ENCODE results near the gene GOLGA5.
A peak's percentile ranks its signal among the peaks of the same experiment; 100 is the strongest.
"Not testable (repeated sequence)": the region's sequence is repeated elsewhere in the genome, so short reads cannot be mapped to it uniquely, and the experiment has no call there.

GOLGA5 gene

GRCh38 chr14:92780444-92781232 lies 13.5 kb upstream of the GOLGA5 start:
- DNase-seq = no peak

- no peak for DNase-seq
These were observed 12.8 kb upstream of the GOLGA5 start for GRCh38 chr14:92781350-92781749.

GRCh38 chr14:92783813-92784431 lies 10.2 kb upstream of the GOLGA5 start:
- DNase-seq = peak; percentile 63

- DNase-seq = no peak
These were observed 8.3 kb upstream of the GOLGA5 start for GRCh38 chr14:92785667-92786426.

GRCh38 chr14:92786427-92786756 lies 7.7 kb upstream of the GOLGA5 start:
- no peak for DNase-seq

GRCh38 chr14:92787554-92787953 lies 6.6 kb upstream of the GOLGA5 start:
- no peak for DNase-seq

GRCh38 chr14:92789457-92790089 lies 4.5 kb upstream of the GOLGA5 start:
- DNase-seq = no peak

- DNase-seq = no peak
These were observed 1.2 kb upstream of the GOLGA5 start for GRCh38 chr14:92792885-92793284.

- no peak for DNase-seq
These were observed 439 bp downstream of the GOLGA5 start for GRCh38 chr14:92794547-92794941.

- no peak for DNase-seq
These were observed 856 bp downstream of the GOLGA5 start for GRCh38 chr14:92794961-92795360.

- no peak for DNase-seq
These were observed 4.0 kb downstream of the GOLGA5 start for GRCh38 chr14:92797935-92798653.

GRCh38 chr14:92798811-92799210 lies 4.7 kb downstream of the GOLGA5 start:
- no peak for DNase-seq

- no peak for DNase-seq
These were observed 5.9 kb downstream of the GOLGA5 start for GRCh38 chr14:92800012-92800411.

- no peak for DNase-seq
These were observed 6.4 kb downstream of the GOLGA5 start for GRCh38 chr14:92800525-92800924.

GRCh38 chr14:92801917-92802316 lies 7.8 kb downstream of the GOLGA5 start:
- DNase-seq = no peak

- no peak for DNase-seq
These were observed 8.6 kb downstream of the GOLGA5 start for GRCh38 chr14:92802678-92803077.

GRCh38 chr14:92813201-92813600 lies 19.1 kb downstream of the GOLGA5 start:
- DNase-seq = no peak

- no peak for DNase-seq
These were observed 25.0 kb downstream of the GOLGA5 start for GRCh38 chr14:92819011-92819597.

GRCh38 chr14:92819680-92820535 lies 25.8 kb downstream of the GOLGA5 start:
- not testable (repeated sequence) for DNase-seq

- not testable (repeated sequence) for DNase-seq
These were observed 26.4 kb downstream of the GOLGA5 start for GRCh38 chr14:92820536-92820840.

GRCh38 chr14:92830902-92831301 lies 36.8 kb downstream of the GOLGA5 start:
- no peak for DNase-seq

Measured in CD4-positive, alpha-beta T cell treated with Interleukin-12 subunit alpha and Interleukin-12 subunit beta, for 1 hour (primary cell).